ENCODE results near the gene ZNF175. TPM values are rescaled to one million over a fixed set of nuclear protein-coding genes. Genes with fewer than 3 reads are reported as not detected.
A peak's percentile ranks its signal among the peaks of the same experiment; 100 is the strongest.

ZNF175 gene
- total RNA-seq, 2 experiments from 2014 or later: 5.5 to 7.1 TPM

DNA sequence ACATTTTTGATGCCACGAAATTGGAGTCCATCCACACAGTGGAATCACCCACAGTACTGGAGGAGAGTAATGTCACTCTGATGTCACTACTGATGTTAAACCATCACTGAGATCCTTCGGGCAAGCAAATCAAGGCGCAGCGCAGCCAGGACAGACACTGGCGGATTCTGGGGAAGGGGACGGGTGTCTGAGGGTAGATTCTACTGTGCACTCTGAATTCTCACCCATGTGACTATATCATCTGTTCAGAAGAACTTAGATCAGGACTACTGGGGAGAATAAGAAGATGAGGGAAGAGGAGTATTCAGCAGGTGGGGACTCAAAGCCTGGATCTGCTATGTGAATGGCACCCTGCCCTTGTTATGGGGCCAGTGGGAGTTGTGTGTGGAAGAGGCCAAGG, 27.0 kb upstream of the ZNF175 start:
- Mint-ChIP-seq H3K4me3 (no peak overlapping the region), H3K27me3 (peaks cover 32% of the 10 kb centered on the region), H3K27ac (no peak overlapping the region), H3K4me1 (peaks cover 32% of the 10 kb centered on the region), H3K36me3 (ENCODE audit: low read depth) (no peaks in the 10 kb centered on the region), H3K9me3 (no peaks in the 10 kb centered on the region)
- POLR2A ChIA-PET: no interaction called here
- CTCF ChIA-PET: no interaction called here
- no peak for DNase-seq

DNA sequence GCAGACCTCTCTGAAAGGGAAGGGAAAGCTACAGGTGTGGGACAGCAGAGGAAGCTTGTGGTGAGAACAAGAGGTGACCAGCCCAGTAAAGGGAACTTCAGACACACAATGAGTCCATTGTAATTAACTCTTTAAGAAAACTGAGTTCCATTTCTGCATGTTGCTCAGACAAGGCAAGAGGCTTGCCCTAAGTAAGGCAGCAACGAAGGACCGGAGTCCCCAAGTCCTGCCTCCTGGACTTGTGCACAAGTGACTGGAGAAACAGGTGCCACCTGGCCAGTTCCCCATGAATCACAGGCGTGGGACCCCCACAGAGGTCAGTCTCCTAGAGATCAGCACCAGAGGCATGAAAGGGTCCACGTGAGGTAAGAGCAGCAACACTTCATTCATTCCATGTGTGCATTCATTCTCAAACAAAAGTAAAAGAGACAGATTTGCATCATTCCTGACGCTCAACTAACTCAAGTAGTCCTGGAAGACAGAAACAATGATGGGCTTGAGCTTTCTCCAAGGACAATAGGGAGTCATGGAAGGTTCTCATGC, 24.9 kb upstream of the ZNF175 start:
- Mint-ChIP-seq H3K27ac (peak overlapping the region; percentile 0), H3K4me1 (peaks cover 49% of the 10 kb centered on the region), H3K36me3 (ENCODE audit: low read depth) (peaks cover under 1% of the 10 kb centered on the region), H3K27me3 (peaks cover 25% of the 10 kb centered on the region), H3K4me3 (no peak overlapping the region), H3K9me3 (no peaks in the 10 kb centered on the region)
- ChIA-PET CTCF (interaction anchor here (0.5 to 1.6 kb wide), 2 partner anchors 62 to 68 kb away, joined by 3 to 4 read pairs; no protein-coding TSS in a partner anchor), POLR2A (no interaction called here)
- no peak for DNase-seq

DNA sequence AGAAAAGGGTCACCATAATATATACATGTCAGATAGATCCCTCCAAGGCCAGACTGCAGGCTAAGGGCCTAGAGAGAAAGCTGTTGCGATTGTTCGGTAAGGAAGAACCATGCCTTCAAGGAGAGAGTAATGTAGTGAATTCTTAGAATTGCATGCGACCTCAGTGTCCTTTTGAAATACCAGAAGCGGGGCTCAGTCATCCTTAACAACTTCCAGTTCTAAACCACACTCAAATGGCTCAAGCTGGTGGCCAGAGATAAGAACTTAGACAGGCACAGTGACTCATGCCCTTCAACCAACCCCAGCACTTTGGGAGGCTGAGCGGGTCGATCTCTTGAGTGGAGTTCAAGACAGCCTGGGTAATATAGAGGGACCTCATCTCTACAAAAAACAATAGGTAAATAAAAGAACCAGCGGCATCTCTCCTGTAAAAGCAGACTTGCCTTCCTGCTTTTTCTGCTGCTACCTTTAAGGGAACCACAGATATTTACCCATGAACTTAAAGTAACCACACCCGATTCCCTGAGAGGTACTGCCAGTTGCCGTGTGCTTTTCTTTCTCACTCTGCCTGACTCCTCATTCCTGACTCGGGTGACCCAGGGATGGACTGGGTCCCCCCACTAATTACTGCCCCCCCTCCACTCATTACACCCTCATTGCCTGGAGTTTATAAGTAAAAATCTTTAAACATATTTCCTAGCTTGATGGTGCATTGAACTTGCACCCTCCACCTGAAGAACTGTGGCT, 24.3 kb upstream of the ZNF175 start:
- peaks cover 25% of the 10 kb centered on the region for H3K27me3 Mint-ChIP-seq
- DNase-seq: peak; percentile 42
- H3K4me3 Mint-ChIP-seq: no peak overlapping the region
- CTCF ChIA-PET: interaction anchor here (1.5 to 1.8 kb wide), 3 partner anchors 61 to 110 kb away, joined by 3 to 7 read pairs (median 4); no protein-coding TSS in a partner anchor
- peaks cover 2% of the 10 kb centered on the region for H3K36me3 Mint-ChIP-seq (ENCODE audit: low read depth)
- H3K9me3 Mint-ChIP-seq: no peaks in the 10 kb centered on the region
- peak overlapping the region; percentile 79 for H3K27ac Mint-ChIP-seq
- peaks cover 55% of the 10 kb centered on the region for H3K4me1 Mint-ChIP-seq
- POLR2A ChIA-PET: no interaction called here

DNA sequence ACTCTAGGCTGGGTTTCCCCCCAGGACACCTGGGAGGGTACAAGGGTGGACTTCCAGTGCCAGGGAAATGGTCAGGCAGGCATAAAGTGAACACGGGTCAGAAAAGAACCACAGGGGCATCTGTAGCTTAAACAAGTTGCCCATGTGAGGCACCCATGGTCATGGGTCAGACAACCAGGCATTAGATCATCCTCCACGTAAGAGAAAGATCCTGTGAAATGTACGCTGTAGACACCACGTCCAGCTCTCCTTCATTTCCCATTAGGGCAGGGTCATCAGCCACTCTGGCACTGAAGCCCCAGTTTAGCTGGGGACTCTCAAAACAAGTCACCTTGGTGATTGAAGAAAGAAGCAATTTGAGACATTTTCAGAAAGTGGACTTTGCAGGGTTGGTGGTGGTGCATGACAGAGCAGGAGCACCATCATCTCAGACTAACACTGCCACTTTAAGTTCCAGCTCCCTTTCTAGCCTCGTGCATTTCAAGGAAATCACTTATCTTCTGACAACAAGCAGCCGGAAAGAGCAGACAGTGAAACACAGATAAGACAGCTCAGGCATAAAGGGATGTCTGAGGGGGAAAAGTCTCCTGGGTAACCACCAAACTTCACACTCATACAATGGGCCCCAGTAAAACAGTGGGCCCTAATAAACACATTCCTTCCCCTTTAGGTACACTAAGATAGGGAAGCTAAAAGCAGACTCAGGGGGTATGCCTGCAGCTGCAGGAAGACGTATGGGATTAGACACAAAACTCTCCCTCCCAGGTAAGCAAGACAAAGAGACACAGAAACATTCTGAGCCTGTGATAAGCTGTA, 23.5 kb upstream of the ZNF175 start:
- no peak for DNase-seq
- Mint-ChIP-seq H3K9me3 (no peaks in the 10 kb centered on the region), H3K27ac (peak overlapping the region; percentile 79), H3K36me3 (ENCODE audit: low read depth) (peaks cover 5% of the 10 kb centered on the region), H3K4me3 (no peak overlapping the region), H3K27me3 (peaks cover 22% of the 10 kb centered on the region), H3K4me1 (peaks cover 62% of the 10 kb centered on the region)
- POLR2A ChIA-PET: interaction anchor here (0.5 to 0.6 kb wide), 2 partner anchors 44 to 123 kb away, joined by 3 read pairs; no protein-coding TSS in a partner anchor
- CTCF ChIA-PET: interaction anchor here (1.5 to 1.8 kb wide), 3 partner anchors 61 to 110 kb away, joined by 3 to 7 read pairs (median 4); no protein-coding TSS in a partner anchor

DNA sequence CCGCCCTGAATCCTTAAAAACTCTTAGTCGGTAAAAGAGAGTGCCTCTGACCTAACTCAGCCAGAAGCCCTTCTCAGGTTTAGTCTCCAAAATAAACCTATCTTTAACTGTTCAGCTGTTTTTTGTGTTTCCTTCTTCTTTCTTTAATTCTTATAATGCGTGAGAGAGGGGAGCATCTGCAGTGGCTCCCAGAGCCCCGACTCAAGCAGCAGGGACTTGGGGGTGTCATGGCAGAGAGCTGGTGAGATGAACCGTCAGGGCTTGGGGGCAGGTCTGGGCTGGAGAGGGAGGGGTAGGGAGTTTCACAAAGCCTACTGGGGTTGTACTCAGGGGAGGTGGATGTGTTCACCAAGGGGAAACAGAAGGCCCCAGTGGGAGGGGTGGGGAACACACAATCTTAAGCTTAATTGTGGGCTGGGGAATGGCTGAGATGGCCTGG, 22.9 kb upstream of the ZNF175 start:
- no peak for DNase-seq
- Mint-ChIP-seq H3K27me3 (peaks cover 26% of the 10 kb centered on the region), H3K27ac (peak overlapping the region; percentile 79), H3K4me3 (no peak overlapping the region), H3K4me1 (peaks cover 66% of the 10 kb centered on the region), H3K9me3 (no peaks in the 10 kb centered on the region), H3K36me3 (ENCODE audit: low read depth) (peaks cover 5% of the 10 kb centered on the region)
- ChIA-PET CTCF (interaction anchor here (1.5 to 1.8 kb wide), 2 partner anchors 77 to 109 kb away, joined by 3 to 7 read pairs; no protein-coding TSS in a partner anchor), POLR2A (no interaction called here)

DNA sequence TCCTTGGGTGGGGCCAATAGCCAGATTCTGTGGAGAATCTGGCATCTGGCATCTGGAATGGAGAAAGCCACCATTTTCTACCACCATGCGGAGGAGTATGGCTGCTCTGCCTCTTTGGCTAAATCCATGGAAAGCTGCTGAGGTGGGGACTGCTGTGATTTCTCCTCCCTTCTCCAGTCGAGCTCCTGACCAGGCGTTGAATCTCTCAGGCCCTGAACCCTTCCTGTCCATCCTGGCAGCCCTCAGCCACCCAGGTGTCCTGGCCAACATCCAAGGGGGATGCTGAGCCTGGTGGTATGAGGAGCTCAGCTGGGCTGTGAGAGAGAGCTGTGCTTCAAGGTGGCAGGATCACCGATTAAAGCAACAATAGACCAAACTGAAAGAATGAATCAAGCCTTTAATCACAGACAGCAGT, 22.2 kb upstream of the ZNF175 start:
- CTCF ChIA-PET: interaction anchor here (1.8 kb wide), 1 partner anchor 108 kb away, joined by 7 read pairs; no protein-coding TSS in a partner anchor
- POLR2A ChIA-PET: no interaction called here
- H3K4me1 Mint-ChIP-seq: peaks cover 66% of the 10 kb centered on the region
- no peaks in the 10 kb centered on the region for H3K9me3 Mint-ChIP-seq
- peaks cover 24% of the 10 kb centered on the region for H3K27me3 Mint-ChIP-seq
- peak overlapping the region; percentile 61 for H3K27ac Mint-ChIP-seq
- H3K4me3 Mint-ChIP-seq: no peak overlapping the region
- no peak for DNase-seq
- H3K36me3 Mint-ChIP-seq (ENCODE audit: low read depth): peaks cover 5% of the 10 kb centered on the region

DNA sequence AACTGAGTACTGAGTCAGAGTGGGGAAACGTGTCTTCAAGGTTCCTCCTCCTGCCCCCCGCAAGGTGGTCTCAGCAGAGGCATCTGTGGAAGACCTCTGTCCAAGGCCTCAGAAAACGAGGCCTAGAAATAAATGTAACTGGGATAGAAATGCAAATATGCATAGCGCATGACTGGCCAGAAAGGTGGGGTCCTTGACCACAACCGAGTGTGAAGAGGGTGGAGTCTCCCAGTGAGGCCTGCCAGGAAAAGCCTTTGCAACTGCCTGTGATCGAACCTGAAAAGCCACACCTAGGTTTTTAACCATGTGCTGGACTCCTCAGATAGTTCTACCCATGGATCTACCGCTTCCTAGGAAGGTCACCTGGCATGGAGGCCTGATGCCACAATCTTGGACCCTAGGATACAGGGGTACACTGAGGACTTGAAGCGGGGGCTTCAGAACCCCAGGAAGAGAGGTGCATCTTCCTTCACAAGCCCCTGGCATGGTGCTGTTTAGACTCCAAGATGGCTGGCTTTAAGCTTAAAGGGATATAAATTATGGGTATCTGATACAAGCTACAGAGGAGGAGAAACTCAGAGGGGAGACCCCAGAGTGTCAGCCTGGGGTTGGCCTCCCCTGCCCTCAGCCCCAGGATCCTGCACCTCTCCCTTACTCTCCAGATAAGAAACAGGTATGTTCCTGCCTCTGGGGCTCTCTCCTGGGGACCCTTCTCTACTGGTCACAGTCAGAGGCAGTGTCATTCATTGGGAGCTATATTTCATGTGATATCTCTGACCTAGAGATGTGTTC, 21.4 kb upstream of the ZNF175 start:
- H3K27me3 Mint-ChIP-seq: peaks cover 25% of the 10 kb centered on the region
- H3K27ac Mint-ChIP-seq: peak overlapping the region; percentile 61
- H3K9me3 Mint-ChIP-seq: no peaks in the 10 kb centered on the region
- ChIA-PET CTCF (interaction anchor here (0.7 kb wide), 1 partner anchor 75 kb away, joined by 4 read pairs; no protein-coding TSS in a partner anchor), POLR2A (no interaction called here)
- DNase-seq: no peak
- peaks cover 66% of the 10 kb centered on the region for H3K4me1 Mint-ChIP-seq
- H3K36me3 Mint-ChIP-seq (ENCODE audit: low read depth): peaks cover 5% of the 10 kb centered on the region
- peak overlapping the region; percentile 30 for H3K4me3 Mint-ChIP-seq

DNA sequence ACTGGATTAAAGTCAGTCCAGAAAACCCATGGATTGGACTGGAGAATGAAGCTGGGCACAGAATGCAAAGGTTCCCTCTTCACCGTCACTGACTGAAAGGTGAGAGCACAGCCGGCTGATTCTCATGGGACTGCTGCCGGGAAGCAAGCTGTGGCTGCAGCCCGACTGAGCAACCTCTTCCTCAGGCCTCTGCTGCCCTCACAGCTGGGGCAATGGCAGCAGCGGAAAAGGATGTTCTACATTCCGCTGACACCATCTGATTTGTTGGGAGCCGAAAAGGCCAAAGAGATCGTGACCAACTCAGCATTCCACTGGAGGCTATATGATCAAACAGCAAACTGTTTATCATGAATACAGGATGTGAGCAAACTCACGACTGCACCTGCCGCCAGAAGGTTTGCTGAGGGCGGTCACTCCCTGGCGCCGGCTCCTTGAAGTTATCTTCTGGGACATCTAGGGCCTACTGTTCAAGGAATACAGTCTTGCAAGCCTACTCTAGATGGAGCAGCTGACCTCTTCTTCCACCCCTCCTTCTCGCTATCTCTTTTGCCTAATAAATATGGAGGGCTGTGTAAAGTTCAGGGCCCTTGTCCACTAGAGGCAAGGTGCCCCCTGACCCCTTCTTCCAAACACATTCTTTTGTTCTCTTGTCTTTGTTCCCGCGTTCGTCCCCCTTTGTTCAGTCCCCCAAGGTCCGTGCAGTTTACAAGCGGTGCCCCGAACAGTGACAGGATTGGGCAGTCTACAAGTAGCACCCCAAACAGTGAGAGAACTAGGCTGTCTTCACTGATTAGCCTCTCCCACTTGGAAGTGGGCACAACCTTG, 20.0 kb upstream of the ZNF175 start:
- DNase-seq: no peak
- Mint-ChIP-seq H3K4me1 (peaks cover 62% of the 10 kb centered on the region), H3K4me3 (peak overlapping the region; percentile 36), H3K9me3 (no peaks in the 10 kb centered on the region), H3K36me3 (ENCODE audit: low read depth) (peaks cover 5% of the 10 kb centered on the region), H3K27me3 (peaks cover 30% of the 10 kb centered on the region), H3K27ac (peak overlapping the region; percentile 47)
- ChIA-PET CTCF (no interaction called here), POLR2A (no interaction called here)

DNA sequence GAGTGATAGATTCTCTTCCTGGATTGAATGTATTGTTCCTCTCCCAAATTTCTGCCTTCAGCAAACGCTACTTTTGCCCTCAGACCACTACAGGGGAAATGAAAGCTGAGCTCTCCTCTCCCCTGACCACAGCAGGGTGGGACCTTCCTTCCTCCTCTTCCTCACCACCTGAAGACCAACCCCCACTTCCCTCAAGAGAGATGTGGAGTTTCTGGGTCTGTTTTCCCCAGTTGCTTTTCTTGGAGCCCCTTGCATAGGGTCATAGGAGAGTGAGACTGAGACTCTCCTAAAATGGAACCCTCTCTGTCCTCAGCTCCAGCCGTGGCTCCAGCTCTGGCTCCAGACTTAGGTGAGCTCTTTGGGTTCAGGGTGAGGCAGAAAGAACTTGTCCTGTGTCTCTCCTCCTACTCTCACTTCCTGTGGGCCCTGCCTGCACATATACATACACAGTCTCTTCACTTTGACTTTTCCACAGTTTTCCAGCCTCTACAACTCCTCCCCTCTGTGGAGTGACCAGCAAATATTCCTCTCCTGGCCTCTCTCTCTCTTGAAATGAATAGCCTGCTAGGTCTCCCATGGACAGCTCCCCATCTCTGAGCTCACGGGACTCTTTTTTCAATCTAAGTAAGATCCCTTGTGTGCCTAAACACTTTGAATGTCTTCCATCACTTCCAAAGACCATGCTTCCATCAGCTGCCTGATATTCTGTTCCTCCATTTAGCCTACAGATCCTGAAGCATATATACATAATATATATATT, 19.2 kb upstream of the ZNF175 start:
- DNase-seq: no peak
- H3K4me1 Mint-ChIP-seq: peaks cover 54% of the 10 kb centered on the region
- peaks cover 5% of the 10 kb centered on the region for H3K36me3 Mint-ChIP-seq (ENCODE audit: low read depth)
- peaks cover 36% of the 10 kb centered on the region for H3K27me3 Mint-ChIP-seq
- H3K27ac Mint-ChIP-seq: peak overlapping the region; percentile 6
- peak overlapping the region; percentile 36 for H3K4me3 Mint-ChIP-seq
- H3K9me3 Mint-ChIP-seq: no peaks in the 10 kb centered on the region
- POLR2A ChIA-PET: no interaction called here
- CTCF ChIA-PET: no interaction called here

DNA sequence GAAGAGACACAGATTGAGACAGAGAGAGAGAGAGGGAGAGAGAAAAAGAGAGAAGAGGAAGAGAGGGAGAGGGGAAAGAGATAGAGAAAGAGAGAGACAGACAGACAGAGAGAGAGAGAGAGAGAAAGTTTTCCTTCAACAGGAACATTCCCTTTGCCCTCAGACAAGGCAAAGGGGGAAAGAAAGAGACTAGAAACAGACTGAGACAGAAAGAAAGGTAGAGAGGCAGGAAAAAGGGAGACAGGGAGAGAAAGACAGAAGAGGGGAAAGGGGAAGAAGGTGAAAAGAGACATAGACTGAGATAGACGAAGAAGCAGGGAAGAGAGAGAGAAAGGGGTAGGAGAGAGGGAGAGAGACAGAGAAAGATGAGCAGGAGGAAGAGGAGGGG, 18.5 kb upstream of the ZNF175 start:
- Mint-ChIP-seq H3K4me1 (peaks cover 47% of the 10 kb centered on the region), H3K27ac (no peak overlapping the region), H3K36me3 (ENCODE audit: low read depth) (peaks cover 5% of the 10 kb centered on the region), H3K9me3 (no peaks in the 10 kb centered on the region), H3K4me3 (no peak overlapping the region), H3K27me3 (peaks cover 34% of the 10 kb centered on the region)
- no peak for DNase-seq
- ChIA-PET POLR2A (no interaction called here), CTCF (no interaction called here)

DNA sequence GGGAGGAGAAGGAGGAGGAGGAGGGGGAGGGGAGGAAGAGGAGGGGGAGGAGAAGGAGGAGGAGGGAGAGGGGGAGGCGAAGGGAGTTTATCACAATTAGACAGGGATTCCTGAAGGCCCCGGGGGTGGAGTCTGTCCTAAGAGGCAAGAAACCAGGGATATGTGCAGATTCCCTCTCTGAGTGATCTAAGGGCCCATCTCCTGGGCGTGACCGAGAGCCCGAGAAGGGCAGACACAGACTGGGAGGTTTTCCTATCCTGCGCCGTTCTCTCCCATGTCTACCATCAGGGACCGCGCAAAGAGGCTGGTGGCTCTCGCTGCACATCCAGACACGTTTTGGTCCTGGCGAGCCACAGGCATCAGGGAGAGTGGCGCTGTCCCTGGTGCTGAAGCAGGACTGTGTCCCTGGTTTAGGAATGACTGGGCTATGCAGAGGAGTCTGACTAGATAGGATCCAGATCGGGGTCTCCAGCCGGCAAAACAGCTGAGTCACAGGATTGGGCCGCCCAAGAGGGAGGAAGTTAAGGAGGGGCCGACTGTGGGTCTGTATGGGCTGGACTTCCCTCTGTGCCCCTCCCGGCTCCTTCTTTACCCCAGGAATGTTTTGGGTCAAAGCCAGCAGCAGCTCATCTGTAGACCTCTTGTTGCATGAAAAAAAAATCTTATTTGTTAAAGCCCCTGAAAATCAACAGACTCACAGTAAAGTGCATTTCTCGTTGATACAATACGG, 17.9 kb upstream of the ZNF175 start:
- CTCF ChIA-PET: interaction anchor here (1.4 kb wide), 1 partner anchor 104 kb away, joined by 4 read pairs; no protein-coding TSS in a partner anchor
- Mint-ChIP-seq H3K27me3 (peaks cover 34% of the 10 kb centered on the region), H3K27ac (no peak overlapping the region), H3K4me1 (peaks cover 41% of the 10 kb centered on the region), H3K9me3 (no peaks in the 10 kb centered on the region), H3K36me3 (ENCODE audit: low read depth) (peaks cover 5% of the 10 kb centered on the region), H3K4me3 (no peak overlapping the region)
- DNase-seq: peak; percentile 58
- POLR2A ChIA-PET: no interaction called here

Measured in activated CD4-positive, alpha-beta memory T cell treated with anti-CD3 and anti-CD28 coated beads, Interleukin-2, amount 10 ng/mL, durations not matched to agents 7 days and 5 days (primary cell).